K562 (cell line): Measurements from ENCODE around the gene PACC1. TPM values are rescaled to one million over a fixed set of nuclear protein-coding genes. Genes with fewer than 3 reads are reported as not detected.

Experiments used
- ATAC-seq: fragments of 200-7000 bp; cut with Tn5 transposase; 3 replicates; pipeline ENCODE4 v1.9.1; 2020; ENCODE audit warnings: moderate library complexity
- BruUV-seq: library from RNA; stranded (reverse); fragments of 400-500 nt; replicated peaks from 2 replicates; lab custom pipeline; 2021; lab: Mats Ljungman, UMichigan
- CTCF ChIA-PET: fragments of 300-600 bp; formaldehyde crosslinking; extraction: SDS; loops from one replicate; lab custom pipeline; 2021; ENCODE audit warnings: low intra/inter-chr PET ratio; lab: Yijun Ruan, JAX
- POLR2A ChIA-PET: fragments of 300-600, 350-650 bp; sonication (Branson Sonifier 250); formaldehyde crosslinking; extraction: SDS; loops from one replicate; lab custom pipeline; 2021; ENCODE audit warnings: antibody characterized with exemption, inconsistent platforms; lab: Yijun Ruan, JAX
- DNase-seq, 4 experiments: peaks; one replicate each; pipeline versions ENCODE4 v3.0.0 to v3.0.0-alpha.2; 2011 to 2018; ENCODE audit warnings: low spot score in 3 of 4, mixed read lengths in 3 of 4; ENCODE audit errors: extremely low read depth in 1 of 4
- FAIRE-seq: peaks from 2 replicates; lab custom pipeline; 2011; peaks lifted over from hg19 to GRCh38; lab: Jason Lieb, UNC
- H2AFZ ChIP-seq: 2 replicates; pipeline ENCODE4 v1.6.0; 2011; ENCODE audit warnings: low read depth, low read length, control low read depth, inconsistent platforms
- H3K27ac ChIP-seq: fragments of 200-600 bp; 3 replicates; pipeline ENCODE4 v1.8.0; 2011; ENCODE audit warnings: low read depth, mild to moderate bottlenecking, control low read depth, inconsistent platforms, low read length, moderate library complexity, mixed read lengths; ENCODE audit errors: extremely low read depth
- H3K27me3 ChIP-seq, 2 experiments: fragments of 300-600 bp in 1 of 2; 2 replicates in 1 of 2; 3 replicates in 1 of 2; pipeline versions ENCODE4 v1.6.0 to v1.8.0; 2011; ENCODE audit warnings: inconsistent platforms in 2 of 2, low read length in 2 of 2, mild to moderate bottlenecking in 1 of 2, mixed read lengths in 1 of 2, moderate library complexity in 1 of 2; ENCODE audit not compliant: control insufficient read depth in 2 of 2, insufficient read depth in 2 of 2
- H3K36me3 ChIP-seq: fragments of 300-600 bp; 3 replicates; pipeline ENCODE4 v1.8.0; 2011; ENCODE audit warnings: mild to moderate bottlenecking, low read length, inconsistent platforms; ENCODE audit not compliant: control insufficient read depth, insufficient read depth
- H3K4me1 ChIP-seq, 2 experiments: fragments of 200-600 bp in 1 of 2; replicated peaks in 1 of 2; 2 replicates in 1 of 2; 3 replicates in 1 of 2; pipeline versions ENCODE4 v1.5.1 to v1.8.0; 2011; ENCODE audit warnings: inconsistent platforms in 2 of 2, low read length in 2 of 2, mild to moderate bottlenecking in 1 of 2, mixed read lengths in 1 of 2, moderate library complexity in 1 of 2; ENCODE audit not compliant: control insufficient read depth in 2 of 2, insufficient read depth in 2 of 2
- H3K4me2 ChIP-seq: 2 replicates; pipeline ENCODE4 v1.6.1; 2011; ENCODE audit warnings: low read length, control low read depth, inconsistent platforms, mixed read lengths; ENCODE audit not compliant: insufficient read depth
- H3K4me3 ChIP-seq: fragments of 200-600 bp; sonication (generic), shearing (Covaris generic); 2 replicates; pipeline ENCODE4 v1.5.1; 2016; ENCODE audit warnings: control low read depth, inconsistent platforms
- H3K79me2 ChIP-seq: fragments of 200-600 bp; 3 replicates; pipeline ENCODE4 v1.8.0; 2011; ENCODE audit warnings: low read length, inconsistent platforms; ENCODE audit not compliant: control insufficient read depth, insufficient read depth
- H3K9ac ChIP-seq, 2 experiments: 2 replicates each; pipeline versions ENCODE4 v1.6.0 to v1.6.1; 2011; ENCODE audit warnings: low read depth in 2 of 2, low read length in 2 of 2, control low read depth in 1 of 2, inconsistent platforms in 1 of 2, mild to moderate bottlenecking in 1 of 2, mixed read lengths in 1 of 2; ENCODE audit not compliant: insufficient read depth in 1 of 2
- H3K9me1 ChIP-seq: one replicate; pipeline ENCODE4 v1.6.0; 2011; ENCODE audit warnings: inconsistent platforms, mild to moderate bottlenecking, low read length, moderate library complexity; ENCODE audit not compliant: control insufficient read depth, insufficient read depth
- H3K9me3 ChIP-seq: replicated peaks from 2 replicates; pipeline ENCODE4 v1.5.1; 2011; ENCODE audit warnings: low read depth, low read length, inconsistent platforms; ENCODE audit not compliant: control insufficient read depth, insufficient read depth
- H4K20me1 ChIP-seq: replicated peaks from 2 replicates; pipeline ENCODE4 v1.6.1; 2011; ENCODE audit warnings: low read length, inconsistent platforms, mixed read lengths; ENCODE audit not compliant: control insufficient read depth, insufficient read depth
- ARID1B ChIP-seq: fragments of 450-650 bp; IDR thresholded peaks from 2 replicates; pipeline ENCODE4 v1.6.1; 2016; ENCODE audit warnings: antibody characterized with exemption, mild to moderate bottlenecking, inconsistent platforms
- ARNT ChIP-seq, 2 experiments: fragments of 450-650 bp; IDR thresholded peaks; 2 replicates each; pipeline ENCODE4 v1.6.1; 2016; ENCODE audit warnings: mild to moderate bottlenecking in 1 of 2
- CGGBP1 ChIP-seq: fragments of 250-450 bp; sonication (Bioruptor Pico); IDR thresholded peaks from 2 replicates; pipeline ENCODE4 v1.9.0; 2021; ENCODE audit warnings: mild to moderate bottlenecking
- DNMT1 ChIP-seq: fragments of 450-650 bp; IDR thresholded peaks from 2 replicates; pipeline ENCODE4 v1.6.1; 2016; ENCODE audit warnings: antibody characterized with exemption, mild to moderate bottlenecking
- E2F4 ChIP-seq: sonication (generic); formaldehyde crosslinking; IDR thresholded peaks from 2 replicates; pipeline ENCODE4 v1.8.0; 2022; ENCODE audit warnings: mild to moderate bottlenecking, low read depth, missing genetic modification reagents
- ELF4 ChIP-seq: fragments of 450-650 bp; formaldehyde crosslinking; IDR thresholded peaks from 2 replicates; pipeline ENCODE4 v1.4.0; 2022; ENCODE audit warnings: missing genetic modification characterization
- FUS ChIP-seq: fragments of 200-400 bp; formaldehyde crosslinking; optimal IDR thresholded peaks from 2 replicates; pipeline ENCODE3; 2017; ENCODE audit warnings: low read depth, low read length
- MED1 ChIP-seq: sonication (generic); formaldehyde crosslinking; IDR thresholded peaks from 2 replicates; pipeline ENCODE4 v1.8.1; 2023; ENCODE audit warnings: missing genetic modification reagents, borderline replicate concordance
- POLR2H ChIP-seq: IDR thresholded peaks from 2 replicates; pipeline ENCODE4 v1.6.1; 2016; ENCODE audit warnings: missing genetic modification characterization, low read depth, mild to moderate bottlenecking, control low read depth, missing compliant biosample characterization, moderate library complexity
- SAFB ChIP-seq: fragments of 200-400 bp; formaldehyde crosslinking; IDR thresholded peaks from 2 replicates; pipeline ENCODE4 v1.6.1; 2017; ENCODE audit warnings: low read depth, low read length, borderline replicate concordance
- SETDB1 ChIP-seq: IDR thresholded peaks from one replicate; pipeline ENCODE4 v1.6.1; 2012; ENCODE audit warnings: low read length, control low read depth, inconsistent platforms
- THRAP3 ChIP-seq: fragments of 450-650 bp; IDR thresholded peaks from 2 replicates; pipeline ENCODE4 v1.6.1; 2016; ENCODE audit warnings: mild to moderate bottlenecking, inconsistent platforms, borderline replicate concordance
- TRIM24 ChIP-seq, 2 experiments: fragments of 450-650 bp; IDR thresholded peaks; 2 replicates each; pipeline ENCODE4 v1.6.1; 2016
- TRIM28 ChIP-seq: fragments of 450-650 bp; IDR thresholded peaks from 2 replicates; pipeline ENCODE4 v1.6.1; 2017
- ZNF197 ChIP-seq: fragments of 200-800 bp; sonication (Bioruptor generic); IDR thresholded peaks from 2 replicates; pipeline ENCODE4 v1.6.1; 2016; ENCODE audit warnings: low read depth, missing genetic modification characterization, missing compliant biosample characterization
- ZNF23 ChIP-seq: fragments of 250-450 bp; sonication (Bioruptor Pico); IDR thresholded peaks from 2 replicates; pipeline ENCODE4 v1.4.0; 2020; ENCODE audit warnings: mild to moderate bottlenecking
- ZNF280A ChIP-seq: fragments of 450-650 bp; IDR thresholded peaks from 2 replicates; pipeline ENCODE4 v1.6.1; 2018; ENCODE audit warnings: mild to moderate bottlenecking, low read depth; ENCODE audit not compliant: partially characterized antibody
- ZNF655 ChIP-seq: fragments of 250-450 bp; sonication (Bioruptor Pico); IDR thresholded peaks from 2 replicates; pipeline ENCODE4 v1.5.0; 2021
- ZNF717 ChIP-seq: fragments of 250-450 bp; sonication (Bioruptor Pico); IDR thresholded peaks from 2 replicates; pipeline ENCODE4 v1.5.0; 2021
- WGBS: fragments of 100-300 bp; shearing (Covaris generic); methylation state at CpG from one replicate; pipeline ENCODE4 v1.1.6; 2016; ENCODE audit warnings: low coverage, mixed read lengths; ENCODE audit not compliant: insufficient coverage; ENCODE audit errors: missing lambda C conversion rate; 5-methylcytosine and 5-hydroxymethylcytosine counted together
- in situ Hi-C: fragments of 300-500 bp; cut with MboI; formaldehyde crosslinking; loops from 4 replicates; pipeline ENCODE4 v1.15.0; 2018; ENCODE audit warnings: inconsistent platforms, mixed read lengths
- intact Hi-C: fragments of 100-400 bp; cut with micrococcal nuclease; formaldehyde crosslinking; loops from 2 replicates; pipeline ENCODE4 v1.14.2; 2022
- polyA plus RNA-seq, 8 experiments: library from polyadenylated mRNA; depleted of rRNA in 4 of 8; stranded (reverse) in 5 of 8; unstranded in 3 of 8; fragments of >200 nt; fragmentation: Nextera tagmentation in 2 of 8; fragmentation: Illumina TruSeq in 1 of 8; extraction: Ambion mirVana in 2 of 8; extraction: Trizol in 1 of 8; gene quantifications; 2 replicates each; pipeline versions ENCODE4 v1.2.1 to v1.2.3, GENCODE V29; 2011 to 2014; ENCODE audit warnings: inconsistent platforms in 1 of 8, missing spikeins in 1 of 8
- total RNA-seq, 7 experiments: library from RNA; depleted of rRNA in 6 of 7; stranded (reverse); fragments of >200 nt in 6 of 7; fragmentation: Illumina TruSeq in 2 of 7; extraction: Trizol in 2 of 7; gene quantifications; 2 replicates each; pipeline versions ENCODE4 v1.2.1 to v1.2.3, GENCODE V29; 2011 to 2021; ENCODE audit warnings: low replicate concordance in 1 of 7
- TF ChIP-seq, protein P1 (sequence below): IDR thresholded peaks from 2 replicates; pipeline ENCODE4 v1.6.1; 2012; ENCODE audit warnings: low read depth, low read length, improper control_type of control experiment, borderline replicate concordance

Gene PACC1
- total and polyA plus RNA-seq, 9 of the 15 experiments (the other 6 are each of a cell fraction or from before 2014, with no cell fraction given) = 7.1 to 19.3 (median 14.9) TPM

- H3K36me3 ChIP-seq = peaks cover 7% of the 10 kb centered on the region
- no peak overlapping the region for H2AFZ ChIP-seq
- H3K9me1 ChIP-seq = no peaks in the 10 kb centered on the region
- intact Hi-C loops = no loop called here
- ATAC-seq (no peak), FAIRE-seq (no peak), DNase-seq (no peak)
- H3K4me2 ChIP-seq = no peak overlapping the region
- H3K4me1 ChIP-seq = no peaks in the 10 kb centered on the region
- ChIA-PET CTCF (no interaction called here), POLR2A (no interaction called here)
- no peak overlapping the region for H3K4me3 ChIP-seq
- H3K27ac ChIP-seq = no peak overlapping the region
- H4K20me1 ChIP-seq = no peaks in the 10 kb centered on the region
- H3K27me3 ChIP-seq = no peaks in the 10 kb centered on the region
- H3K79me2 ChIP-seq = no peaks in the 10 kb centered on the region
- H3K9me3 ChIP-seq = peaks cover 3% of the 10 kb centered on the region; the same call in 1 of the 2 replicates
- in situ Hi-C loops = no loop called here
- no peak overlapping the region for H3K9ac ChIP-seq
- 95% methylated on average over 3 of the region's 3 CpGs for WGBS
- BruUV-seq = no TSS peak
- TF ChIP-seq ZNF655 (CRISPR knock-in tag) = no peak
- no peak for TF ChIP-seq CGGBP1 (CRISPR knock-in tag)
- TF ChIP-seq, protein P1, sequence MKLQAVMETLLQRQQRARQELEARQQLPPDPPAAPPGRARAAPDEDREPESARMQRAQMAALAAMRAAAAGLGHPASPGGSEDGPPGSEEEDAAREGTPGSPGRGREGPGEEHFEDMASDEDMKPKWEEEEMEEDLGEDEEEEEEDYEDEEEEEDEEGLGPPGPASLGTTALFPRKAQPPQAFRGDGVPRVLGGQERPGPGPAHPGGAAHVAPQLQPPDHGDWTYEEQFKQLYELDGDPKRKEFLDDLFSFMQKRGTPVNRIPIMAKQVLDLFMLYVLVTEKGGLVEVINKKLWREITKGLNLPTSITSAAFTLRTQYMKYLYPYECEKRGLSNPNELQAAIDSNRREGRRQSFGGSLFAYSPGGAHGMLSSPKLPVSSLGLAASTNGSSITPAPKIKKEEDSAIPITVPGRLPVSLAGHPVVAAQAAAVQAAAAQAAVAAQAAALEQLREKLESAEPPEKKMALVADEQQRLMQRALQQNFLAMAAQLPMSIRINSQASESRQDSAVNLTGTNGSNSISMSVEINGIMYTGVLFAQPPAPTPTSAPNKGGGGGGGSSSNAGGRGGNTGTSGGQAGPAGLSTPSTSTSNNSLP = 0 out of 2 replicates have a peak, but pooled peaks have one; percentile 22
- TF ChIP-seq POLR2H (tag) = no peak
- TF ChIP-seq E2F4 (CRISPR knock-in tag) = no peak
- 0 out of 4 replicates have a peak, but pooled peaks of 1 of the 2 experiments have one; percentile 38 for TF ChIP-seq ARNT (IDR thresholded peaks at IDR 0.05)
- no peak for TF ChIP-seq ELF4 (CRISPR knock-in tag)
- TF ChIP-seq SAFB = no peak
- no peak for TF ChIP-seq ZNF717 (CRISPR knock-in tag)
- TF ChIP-seq ZNF197 (CRISPR knock-in tag) = no peak
- TF ChIP-seq ZNF280A = peak; percentile 34
- no peak for TF ChIP-seq ARID1B
- TF ChIP-seq DNMT1 = no peak
- TF ChIP-seq TRIM24 (IDR thresholded peaks at IDR 0.05) = peak; percentile 57 to 76
- TF ChIP-seq TRIM28 = peak; percentile 95
- no peak for TF ChIP-seq ZNF23 (CRISPR knock-in tag)
- TF ChIP-seq FUS = no peak
- no peak for TF ChIP-seq SETDB1
- TF ChIP-seq MED1 = no peak
- no peak for TF ChIP-seq THRAP3
These were observed 18.0 kb downstream of the PACC1 start for GRCh38 chr1:212396638-212397037.
